Activated CD8-positive, alpha-beta memory T cell treated with anti-CD3 and anti-CD28 coated beads, Interleukin-2, amount 50 U/mL, for 1 hour (primary cell): ENCODE measurements around the gene SHB.

Experiments used
- DNase-seq: peaks from one replicate; pipeline ENCODE4 v3.0.0-alpha.2; 2020; ENCODE audit errors: extremely low read depth

The SHB gene

GRCh38 chr9:37935096-37935495 lies 133.9 kb downstream of the SHB start:
- no peak for DNase-seq

- no peak for DNase-seq
Measured at GRCh38 chr9:37931592-37931991, 137.4 kb downstream of the SHB start.

GRCh38 chr9:37929441-37929895 lies 139.6 kb downstream of the SHB start:
- no peak for DNase-seq

- DNase-seq, result no peak
Measured at GRCh38 chr9:37928552-37929430, 140.2 kb downstream of the SHB start.

GRCh38 chr9:37927601-37928551 lies 141.2 kb downstream of the SHB start:
- no peak for DNase-seq

GRCh38 chr9:37927132-37927531 lies 141.9 kb downstream of the SHB start:
- no peak for DNase-seq

GRCh38 chr9:37926737-37927118 lies 142.3 kb downstream of the SHB start:
- DNase-seq, result no peak

GRCh38 chr9:37925786-37926736 lies 143.0 kb downstream of the SHB start:
- no peak for DNase-seq

- no peak for DNase-seq
Measured at GRCh38 chr9:37925006-37925405, 144.0 kb downstream of the SHB start.

GRCh38 chr9:37924538-37924937 lies 144.5 kb downstream of the SHB start:
- no peak for DNase-seq

GRCh38 chr9:37923796-37924427 lies 145.1 kb downstream of the SHB start:
- no peak for DNase-seq

- DNase-seq, result no peak
Measured at GRCh38 chr9:37923118-37923795, 145.8 kb downstream of the SHB start.

GRCh38 chr9:37922363-37923117 lies 146.5 kb downstream of the SHB start:
- no peak for DNase-seq

GRCh38 chr9:37921546-37922300 lies 147.3 kb downstream of the SHB start:
- no peak for DNase-seq

GRCh38 chr9:37921168-37921510 lies 147.9 kb downstream of the SHB start:
- no peak for DNase-seq

- no peak for DNase-seq
Measured at GRCh38 chr9:37920471-37921167, 148.4 kb downstream of the SHB start.

GRCh38 chr9:37919956-37920335 lies 149.1 kb downstream of the SHB start:
- no peak for DNase-seq

- DNase-seq, result no peak
Measured at GRCh38 chr9:37919246-37919955, 149.6 kb downstream of the SHB start.
